ENCODE results near the gene KPNA2. TPM values are rescaled to one million over a fixed set of nuclear protein-coding genes. Genes with fewer than 3 reads are reported as not detected.
"Not testable (repeated sequence)": the region's sequence is repeated elsewhere in the genome, so short reads cannot be mapped to it uniquely, and the experiment has no call there.

The KPNA2 gene
- total RNA-seq, 1 donor, result 229 TPM

- TF ChIP-seq CTCF (IDR thresholded peaks at IDR 0.05; ENCODE audit: insufficient read depth, low read depth, low read length), result no peak
- no peak for DNase-seq (ENCODE audit: low read depth)
- no peak overlapping the region for H3K4me3 ChIP-seq (ENCODE audit: low read depth, low read length)
Observed at GRCh38 chr17:68080411-68081150, 45.0 kb downstream of the KPNA2 start.

- not testable (repeated sequence) for DNase-seq (ENCODE audit: low read depth); H3K4me3 ChIP-seq (ENCODE audit: low read depth, low read length)
Observed at GRCh38 chr17:68081305-68082265, 46.0 kb downstream of the KPNA2 start.

- DNase-seq (ENCODE audit: low read depth), result peak; percentile 90
- TF ChIP-seq CTCF (IDR thresholded peaks at IDR 0.05; ENCODE audit: insufficient read depth, low read depth, low read length), result no peak
- H3K4me3 ChIP-seq (ENCODE audit: low read depth, low read length), result no peak overlapping the region
Observed at GRCh38 chr17:68085771-68086381, 50.3 kb downstream of the KPNA2 start.

- DNase-seq (ENCODE audit: low read depth); H3K4me3 ChIP-seq (ENCODE audit: low read depth, low read length): not testable (repeated sequence)
Observed at GRCh38 chr17:68086666-68087065, 51.1 kb downstream of the KPNA2 start.

- DNase-seq (ENCODE audit: low read depth); H3K4me3 ChIP-seq (ENCODE audit: low read depth, low read length): not testable (repeated sequence)
Observed at GRCh38 chr17:68087131-68087623, 51.6 kb downstream of the KPNA2 start.

- TF ChIP-seq CTCF (IDR thresholded peaks at IDR 0.05; ENCODE audit: insufficient read depth, low read depth, low read length), result no peak
- H3K4me3 ChIP-seq (ENCODE audit: low read depth, low read length), result no peak overlapping the region
- no peak for DNase-seq (ENCODE audit: low read depth)
Observed at GRCh38 chr17:68087851-68088250, 52.3 kb downstream of the KPNA2 start.

- peak; percentile 38 for DNase-seq (ENCODE audit: low read depth)
- no peak for TF ChIP-seq CTCF (IDR thresholded peaks at IDR 0.05; ENCODE audit: insufficient read depth, low read depth, low read length)
- H3K4me3 ChIP-seq (ENCODE audit: low read depth, low read length), result no peak overlapping the region
Observed at GRCh38 chr17:68089881-68090280, 54.3 kb downstream of the KPNA2 start.

- H3K4me3 ChIP-seq (ENCODE audit: low read depth, low read length), result no peak overlapping the region
- TF ChIP-seq CTCF (IDR thresholded peaks at IDR 0.05; ENCODE audit: insufficient read depth, low read depth, low read length), result no peak
- DNase-seq (ENCODE audit: low read depth), result no peak
Observed at GRCh38 chr17:68094481-68095078, 59.0 kb downstream of the KPNA2 start.
